ENCODE measurements around the gene MIB1. TPM values are rescaled to one million over a fixed set of nuclear protein-coding genes. Genes with fewer than 3 reads are reported as not detected.

MIB1 gene
- total and polyA plus RNA-seq, 4 donors: 8.5 to 63.5 (median 34.7) TPM

DNA sequence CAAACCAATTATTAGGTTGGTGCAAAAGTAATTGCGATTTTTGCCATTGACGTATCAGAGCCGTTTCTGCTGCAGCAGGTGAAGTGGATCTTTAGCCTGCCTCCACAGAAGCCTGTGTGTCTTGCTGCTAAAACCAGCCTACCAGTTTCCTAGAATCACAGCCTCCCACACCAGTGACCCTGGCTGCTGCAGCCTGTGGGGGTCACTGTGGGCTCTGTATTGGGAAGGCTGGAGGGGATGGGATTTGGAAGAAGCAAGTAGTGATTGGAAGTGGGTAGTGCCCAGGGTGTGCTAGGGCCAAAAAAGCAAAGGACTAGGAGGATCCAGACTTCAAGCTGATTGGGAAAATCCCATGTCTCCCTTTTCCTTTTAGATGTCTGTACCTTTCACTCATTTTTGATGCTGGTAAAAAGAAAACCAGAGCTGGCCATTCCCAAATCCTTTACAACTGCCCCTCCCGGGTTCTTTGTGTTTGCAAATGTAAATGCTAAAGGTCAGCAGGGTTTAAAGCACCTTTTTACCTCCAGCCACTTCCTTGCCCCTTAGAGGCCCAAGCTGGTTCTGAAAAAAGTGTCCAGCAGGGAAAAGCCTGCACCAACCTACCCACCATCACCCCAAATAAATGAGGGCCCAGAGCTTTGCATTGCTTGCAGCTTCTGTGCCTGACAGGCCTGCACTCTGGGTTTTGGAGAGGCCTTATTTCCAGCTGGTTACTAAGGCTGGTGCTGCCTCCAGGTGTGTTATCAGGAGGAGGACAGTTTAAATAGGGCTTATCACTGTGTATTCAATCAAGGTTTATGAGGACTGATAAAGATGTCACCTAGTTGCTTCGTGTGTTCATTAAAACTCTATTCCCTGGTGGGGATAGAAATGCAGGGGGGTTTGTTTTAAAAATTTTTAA, 172.0 kb downstream of the MIB1 start:
- ATAC-seq (ENCODE audit: low FRiP score) (no peak), DNase-seq (no peak)
- H3K4me3 ChIP-seq (ENCODE audit: low read length in 2 of 2): no peak overlapping the region
- H3K9me3 ChIP-seq (ENCODE audit: control insufficient read depth, low read length): no peaks in the 10 kb centered on the region
- no peaks in the 10 kb centered on the region for H3K36me3 ChIP-seq (ENCODE audit: control insufficient read depth in 1 of 2, insufficient read depth in 2 of 2, low read length in 1 of 2)
- H3K4me1 ChIP-seq (ENCODE audit: control insufficient read depth in 1 of 2, insufficient read depth in 2 of 2, low read length in 2 of 2): peaks cover 0 to 1% of the 10 kb centered on the region in 2 donors
- 78 to 80% methylated on average over 5 of the region's 5 CpGs for WGBS, 2 donors
- H3K27ac ChIP-seq (ENCODE audit: low read depth in 1 of 2, low read length in 2 of 2): no peak overlapping the region
- H3K27me3 ChIP-seq (ENCODE audit: control insufficient read depth in 1 of 2, insufficient read depth in 2 of 2, low read length in 1 of 2): no peaks in the 10 kb centered on the region
- intact Hi-C loops (cut with DNase I): loop anchor here in 1 of 2 donors (5.0 kb wide), 1 partner anchor 245 kb away; no protein-coding TSS in a partner anchor

DNA sequence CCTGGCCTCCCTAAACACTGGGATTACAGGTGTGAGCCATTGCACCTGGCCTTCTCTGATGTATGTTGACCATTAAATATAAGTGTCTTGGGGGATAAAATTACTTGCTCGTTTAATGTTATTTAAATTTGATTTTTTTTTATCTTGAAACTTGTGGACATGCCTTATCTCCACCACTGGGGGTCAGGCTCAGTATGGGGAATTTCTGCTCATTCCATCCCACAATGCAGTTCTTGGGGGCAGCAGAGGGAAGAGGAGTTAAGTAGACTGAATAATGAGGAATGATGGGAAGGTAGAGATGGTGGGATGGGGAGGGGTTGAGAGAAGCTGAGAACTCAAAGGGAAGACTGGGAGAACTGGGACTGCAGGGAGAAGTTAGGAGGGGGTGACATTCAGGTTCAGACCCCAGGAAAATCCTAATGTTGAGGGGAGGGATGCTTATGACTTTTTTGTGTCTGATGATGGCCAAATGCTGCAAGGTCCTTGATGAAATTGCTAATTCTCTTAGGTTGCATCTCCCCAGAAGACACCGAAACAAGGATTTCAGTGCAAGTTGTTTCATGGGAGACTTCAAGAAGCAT, 174.2 kb downstream of the MIB1 start:
- no peaks in the 10 kb centered on the region for H3K36me3 ChIP-seq (ENCODE audit: control insufficient read depth in 1 of 2, insufficient read depth in 2 of 2, low read length in 1 of 2)
- intact Hi-C loops (cut with DNase I): loop anchor here in 1 of 2 donors (5.0 kb wide), 1 partner anchor 242 kb away; no protein-coding TSS in a partner anchor
- H3K9me3 ChIP-seq (ENCODE audit: control insufficient read depth, low read length): no peaks in the 10 kb centered on the region
- no peak overlapping the region for H3K4me3 ChIP-seq (ENCODE audit: low read length in 2 of 2)
- H3K4me1 ChIP-seq (ENCODE audit: control insufficient read depth in 1 of 2, insufficient read depth in 2 of 2, low read length in 2 of 2): no peaks in the 10 kb centered on the region
- 48 to 51% methylated on average over 2 of the region's 2 CpGs for WGBS, 2 donors
- no peaks in the 10 kb centered on the region for H3K27me3 ChIP-seq (ENCODE audit: control insufficient read depth in 1 of 2, insufficient read depth in 2 of 2, low read length in 1 of 2)
- DNase-seq: no peak
- no peak for ATAC-seq (ENCODE audit: low FRiP score)
- no peak overlapping the region for H3K27ac ChIP-seq (ENCODE audit: low read depth in 1 of 2, low read length in 2 of 2)

DNA sequence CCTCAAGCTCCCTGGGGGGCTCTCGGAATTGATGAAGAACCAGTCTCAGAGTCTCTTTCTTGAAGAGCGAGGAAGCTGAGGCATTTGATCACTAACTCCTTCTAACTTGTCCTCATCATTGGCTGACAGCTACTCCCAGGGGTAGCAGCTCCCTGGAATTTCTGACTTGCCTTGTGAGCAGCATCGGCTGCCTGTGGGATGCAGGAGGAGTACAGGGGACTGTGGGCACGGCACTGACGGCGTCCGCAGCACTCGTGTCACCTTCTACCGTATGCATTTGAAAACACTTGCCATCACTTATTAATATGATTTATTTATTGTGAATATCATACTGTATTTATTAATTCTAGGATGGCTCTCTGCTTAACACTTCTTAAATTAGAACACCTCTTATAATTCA, 175.0 kb downstream of the MIB1 start:
- H3K27ac ChIP-seq (ENCODE audit: low read depth in 1 of 2, low read length in 2 of 2): no peak overlapping the region
- no peak for ATAC-seq (ENCODE audit: low FRiP score)
- no peaks in the 10 kb centered on the region for H3K4me1 ChIP-seq (ENCODE audit: control insufficient read depth in 1 of 2, insufficient read depth in 2 of 2, low read length in 2 of 2)
- no peaks in the 10 kb centered on the region for H3K36me3 ChIP-seq (ENCODE audit: control insufficient read depth in 1 of 2, insufficient read depth in 2 of 2, low read length in 1 of 2)
- 85 to 86% methylated on average over 9 of the region's 9 CpGs for whole genome bisulfite sequencing, 2 donors
- H3K4me3 ChIP-seq (ENCODE audit: low read length in 2 of 2): no peak overlapping the region
- H3K9me3 ChIP-seq (ENCODE audit: control insufficient read depth, low read length): no peaks in the 10 kb centered on the region
- H3K27me3 ChIP-seq (ENCODE audit: control insufficient read depth in 1 of 2, insufficient read depth in 2 of 2, low read length in 1 of 2): no peaks in the 10 kb centered on the region
- DNase-seq: no peak
- intact Hi-C loops (cut with DNase I): no loop called here

DNA sequence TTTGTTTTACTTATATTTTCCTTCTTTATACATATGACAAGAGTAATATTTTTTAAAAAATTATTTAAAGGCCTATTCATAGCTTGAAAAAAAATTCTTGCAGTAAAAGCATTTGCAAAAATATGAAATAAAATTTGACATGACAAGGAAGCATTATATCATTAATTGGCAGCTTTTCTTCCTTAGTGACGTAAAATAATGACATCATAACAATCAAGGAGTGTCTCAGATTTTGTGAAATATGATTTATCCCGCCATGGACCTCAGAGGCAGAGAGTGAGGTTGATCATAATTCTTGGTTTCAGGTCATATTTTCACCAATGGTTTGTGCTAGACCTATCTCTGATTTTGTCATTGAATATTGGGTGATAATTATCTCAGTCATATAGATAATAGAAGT, 176.0 kb downstream of the MIB1 start:
- Histone ChIP-seq H3K4me1 (ENCODE audit: control insufficient read depth in 1 of 2, insufficient read depth in 2 of 2, low read length in 2 of 2) (no peaks in the 10 kb centered on the region), H3K36me3 (ENCODE audit: control insufficient read depth in 1 of 2, insufficient read depth in 2 of 2, low read length in 1 of 2) (no peaks in the 10 kb centered on the region), H3K27ac (ENCODE audit: low read depth in 1 of 2, low read length in 2 of 2) (no peak overlapping the region), H3K9me3 (ENCODE audit: control insufficient read depth, low read length) (no peaks in the 10 kb centered on the region), H3K4me3 (ENCODE audit: low read length in 2 of 2) (no peak overlapping the region), H3K27me3 (ENCODE audit: control insufficient read depth in 1 of 2, insufficient read depth in 2 of 2, low read length in 1 of 2) (no peaks in the 10 kb centered on the region)
- intact Hi-C loops (cut with DNase I): no loop called here
- ATAC-seq (ENCODE audit: low FRiP score): no peak
- WGBS, 2 donors: 84 to 88% methylated on average over 2 of the region's 2 CpGs
- no peak for DNase-seq

DNA sequence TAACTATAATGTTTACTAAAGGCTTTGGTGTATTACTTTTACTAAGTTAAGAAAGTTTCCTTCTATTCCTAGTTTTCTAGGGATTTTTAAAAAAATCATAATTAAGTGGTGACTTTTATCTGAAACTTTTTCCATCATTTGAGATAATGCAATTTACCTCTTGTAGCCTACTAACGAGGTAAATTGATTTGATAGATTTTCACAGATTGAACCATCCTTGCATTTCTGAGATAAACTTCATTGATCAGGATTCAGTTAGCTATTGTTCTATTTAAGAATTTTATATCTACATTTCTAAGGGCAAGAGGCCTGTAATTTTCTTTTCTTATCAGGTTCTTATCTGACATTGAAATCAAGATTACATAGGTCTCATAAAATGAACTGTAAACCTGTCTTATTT, 178.1 kb downstream of the MIB1 start:
- 93 to 95% methylated on average over 1 of the region's 1 CpG for WGBS, 2 donors
- H3K27ac ChIP-seq (ENCODE audit: low read depth in 1 of 2, low read length in 2 of 2): no peak overlapping the region
- H3K4me1 ChIP-seq (ENCODE audit: control insufficient read depth in 1 of 2, insufficient read depth in 2 of 2, low read length in 2 of 2): no peaks in the 10 kb centered on the region
- DNase-seq (no peak), ATAC-seq (ENCODE audit: low FRiP score) (no peak)
- no peaks in the 10 kb centered on the region for H3K36me3 ChIP-seq (ENCODE audit: control insufficient read depth in 1 of 2, insufficient read depth in 2 of 2, low read length in 1 of 2)
- no peaks in the 10 kb centered on the region for H3K27me3 ChIP-seq (ENCODE audit: control insufficient read depth in 1 of 2, insufficient read depth in 2 of 2, low read length in 1 of 2)
- H3K4me3 ChIP-seq (ENCODE audit: low read length in 2 of 2): no peak overlapping the region
- H3K9me3 ChIP-seq (ENCODE audit: control insufficient read depth, low read length): no peaks in the 10 kb centered on the region
- intact Hi-C loops (cut with DNase I): no loop called here

Other genes with a start within 250 kb of the MIB1 start
- gene ESCO1, start 140.1 kb upstream of the MIB1 start, total RNA-seq: 10 to 100 TPM; 19.1 to 21.2 TPM
- 10 to 100 TPM in 1 of 2 donors, 1 to 10 TPM in 1; 7.2 to 12.4 TPM for gene ESCO1, start 140.1 kb upstream of the MIB1 start, polyA plus RNA-seq
- 10 to 100 TPM; 21.0 to 35.4 TPM for gene SNRPD1, start 128.5 kb upstream of the MIB1 start, total RNA-seq
- gene SNRPD1, start 128.5 kb upstream of the MIB1 start, polyA plus RNA-seq: 10 to 100 TPM in 1 of 2 donors, 1 to 10 TPM in 1; 8.8 to 24.0 TPM
- gene ABHD3, start 36.0 kb upstream of the MIB1 start, total RNA-seq: 10 to 100 TPM; 17.5 to 21.7 TPM
- gene ABHD3, start 36.0 kb upstream of the MIB1 start, polyA plus RNA-seq: 10 to 100 TPM in 1 of 2 donors, 1 to 10 TPM in 1; 7.6 to 22.6 TPM